Measurements from ENCODE around the gene BCL2L15.

DNA sequence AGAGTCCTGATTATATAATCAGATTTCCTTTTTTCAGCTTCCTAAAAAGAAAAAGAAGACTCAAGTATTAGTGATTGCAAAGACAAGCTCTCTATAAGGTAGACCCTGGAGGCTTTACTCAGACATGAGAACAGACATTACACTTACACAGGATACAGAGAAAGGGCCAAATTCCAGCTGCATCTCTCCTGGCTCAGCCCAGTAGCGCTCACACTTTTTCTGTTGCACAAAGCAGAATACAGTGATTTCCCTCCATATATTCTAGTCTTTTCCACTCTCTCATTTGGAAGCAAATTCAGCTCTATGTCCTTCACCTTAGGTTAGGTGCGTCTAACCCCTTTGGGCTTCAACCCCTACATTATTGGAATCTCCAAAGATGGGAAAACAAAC, 31.0 kb downstream of the BCL2L15 start:
- TF ChIP-seq, protein P1, sequence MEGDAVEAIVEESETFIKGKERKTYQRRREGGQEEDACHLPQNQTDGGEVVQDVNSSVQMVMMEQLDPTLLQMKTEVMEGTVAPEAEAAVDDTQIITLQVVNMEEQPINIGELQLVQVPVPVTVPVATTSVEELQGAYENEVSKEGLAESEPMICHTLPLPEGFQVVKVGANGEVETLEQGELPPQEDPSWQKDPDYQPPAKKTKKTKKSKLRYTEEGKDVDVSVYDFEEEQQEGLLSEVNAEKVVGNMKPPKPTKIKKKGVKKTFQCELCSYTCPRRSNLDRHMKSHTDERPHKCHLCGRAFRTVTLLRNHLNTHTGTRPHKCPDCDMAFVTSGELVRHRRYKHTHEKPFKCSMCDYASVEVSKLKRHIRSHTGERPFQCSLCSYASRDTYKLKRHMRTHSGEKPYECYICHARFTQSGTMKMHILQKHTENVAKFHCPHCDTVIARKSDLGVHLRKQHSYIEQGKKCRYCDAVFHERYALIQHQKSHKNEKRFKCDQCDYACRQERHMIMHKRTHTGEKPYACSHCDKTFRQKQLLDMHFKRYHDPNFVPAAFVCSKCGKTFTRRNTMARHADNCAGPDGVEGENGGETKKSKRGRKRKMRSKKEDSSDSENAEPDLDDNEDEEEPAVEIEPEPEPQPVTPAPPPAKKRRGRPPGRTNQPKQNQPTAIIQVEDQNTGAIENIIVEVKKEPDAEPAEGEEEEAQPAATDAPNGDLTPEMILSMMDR (IDR thresholded peaks at IDR 0.05), result no peak
- TF ChIP-seq EZH2phosphoT487 (IDR thresholded peaks at IDR 0.05) (no peak), EZH2 (IDR thresholded peaks at IDR 0.05) (no peak)
